ENCODE results near the gene PRICKLE1. TPM values are rescaled to one million over a fixed set of nuclear protein-coding genes. Genes with fewer than 3 reads are reported as not detected.

PRICKLE1 gene
- total RNA-seq, 2 donors from 2014 or later = 7.6 to 19.7 TPM

- no peaks in the 10 kb centered on the region for H3K36me3 ChIP-seq
- H3K27me3 ChIP-seq = no peaks in the 10 kb centered on the region
- no peak overlapping the region for H3K4me3 ChIP-seq
- peaks cover 0 to 9% of the 10 kb centered on the region in 2 donors for H3K4me1 ChIP-seq
- no peak for DNase-seq (ENCODE audit: low spot score)
- TF ChIP-seq, protein P1, sequence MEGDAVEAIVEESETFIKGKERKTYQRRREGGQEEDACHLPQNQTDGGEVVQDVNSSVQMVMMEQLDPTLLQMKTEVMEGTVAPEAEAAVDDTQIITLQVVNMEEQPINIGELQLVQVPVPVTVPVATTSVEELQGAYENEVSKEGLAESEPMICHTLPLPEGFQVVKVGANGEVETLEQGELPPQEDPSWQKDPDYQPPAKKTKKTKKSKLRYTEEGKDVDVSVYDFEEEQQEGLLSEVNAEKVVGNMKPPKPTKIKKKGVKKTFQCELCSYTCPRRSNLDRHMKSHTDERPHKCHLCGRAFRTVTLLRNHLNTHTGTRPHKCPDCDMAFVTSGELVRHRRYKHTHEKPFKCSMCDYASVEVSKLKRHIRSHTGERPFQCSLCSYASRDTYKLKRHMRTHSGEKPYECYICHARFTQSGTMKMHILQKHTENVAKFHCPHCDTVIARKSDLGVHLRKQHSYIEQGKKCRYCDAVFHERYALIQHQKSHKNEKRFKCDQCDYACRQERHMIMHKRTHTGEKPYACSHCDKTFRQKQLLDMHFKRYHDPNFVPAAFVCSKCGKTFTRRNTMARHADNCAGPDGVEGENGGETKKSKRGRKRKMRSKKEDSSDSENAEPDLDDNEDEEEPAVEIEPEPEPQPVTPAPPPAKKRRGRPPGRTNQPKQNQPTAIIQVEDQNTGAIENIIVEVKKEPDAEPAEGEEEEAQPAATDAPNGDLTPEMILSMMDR (IDR thresholded peaks at IDR 0.05) = no peak
- no peak overlapping the region for H3K27ac ChIP-seq
- H3K9me3 ChIP-seq = no peaks in the 10 kb centered on the region
Observed at GRCh38 chr12:42490261-42490842, 99.2 kb downstream of the PRICKLE1 start.

- no peak for DNase-seq (ENCODE audit: low spot score)
- H3K4me3 ChIP-seq = no peak overlapping the region
- H3K36me3 ChIP-seq = no peaks in the 10 kb centered on the region
- no peaks in the 10 kb centered on the region for H3K9me3 ChIP-seq
- TF ChIP-seq, protein P1 (IDR thresholded peaks at IDR 0.05) = no peak
- H3K27ac ChIP-seq = no peak overlapping the region
- peaks cover 0 to 20% of the 10 kb centered on the region in 2 donors for H3K4me1 ChIP-seq
- no peaks in the 10 kb centered on the region for H3K27me3 ChIP-seq
Observed at GRCh38 chr12:42486407-42486806, 103.1 kb downstream of the PRICKLE1 start.

GRCh38 chr12:42485823-42486222 lies 103.7 kb downstream of the PRICKLE1 start:
- TF ChIP-seq, protein P1 (IDR thresholded peaks at IDR 0.05) = no peak

GRCh38 chr12:42484996-42485395 lies 104.5 kb downstream of the PRICKLE1 start:
- H3K27me3 ChIP-seq = no peaks in the 10 kb centered on the region
- no peaks in the 10 kb centered on the region for H3K9me3 ChIP-seq
- H3K4me3 ChIP-seq = no peak overlapping the region
- H3K27ac ChIP-seq = no peak overlapping the region
- no peaks in the 10 kb centered on the region for H3K36me3 ChIP-seq
- TF ChIP-seq, protein P1 (IDR thresholded peaks at IDR 0.05) = no peak
- H3K4me1 ChIP-seq = peaks cover 0 to 20% of the 10 kb centered on the region in 2 donors
- DNase-seq (ENCODE audit: low spot score) = no peak

More at GRCh38 chr12:42485823-42486222, 103.7 kb downstream of the PRICKLE1 start:
- no peaks in the 10 kb centered on the region for H3K9me3 ChIP-seq
- H3K27ac ChIP-seq = no peak overlapping the region
- DNase-seq (ENCODE audit: low spot score) = no peak
- H3K36me3 ChIP-seq = no peaks in the 10 kb centered on the region
- no peak overlapping the region for H3K4me3 ChIP-seq
- H3K4me1 ChIP-seq = peaks cover 0 to 20% of the 10 kb centered on the region in 2 donors
- H3K27me3 ChIP-seq = no peaks in the 10 kb centered on the region

GRCh38 chr12:42483521-42483790 lies 106.1 kb downstream of the PRICKLE1 start:
- H3K36me3 ChIP-seq = no peaks in the 10 kb centered on the region
- no peaks in the 10 kb centered on the region for H3K9me3 ChIP-seq
- TF ChIP-seq, protein P1 (IDR thresholded peaks at IDR 0.05) = no peak
- no peak for DNase-seq (ENCODE audit: low spot score)
- H3K4me3 ChIP-seq = peak overlapping the region; percentile 70 to 89
- H3K4me1 ChIP-seq = peaks cover 0 to 20% of the 10 kb centered on the region in 2 donors
- H3K27me3 ChIP-seq = no peaks in the 10 kb centered on the region
- H3K27ac ChIP-seq = peak overlapping the region; percentile 83 to 86

Measured in right atrium auricular region (tissue), 2 donors.